Kidney epithelial cell (primary cell): ENCODE data around the gene CALML3. TPM values are rescaled to one million over a fixed set of nuclear protein-coding genes. Genes with fewer than 3 reads are reported as not detected.

ENCODE experiments used
- DNase-seq: peaks from one replicate; pipeline ENCODE4 v3.0.0-alpha.2; 2010; ENCODE audit warnings: low read depth
- H3K27me3 ChIP-seq: 2 replicates; pipeline ENCODE4 v1.6.0; 2011; ENCODE audit warnings: low read length; ENCODE audit not compliant: control insufficient read depth, insufficient read depth
- H3K36me3 ChIP-seq: 2 replicates; pipeline ENCODE4 v1.5.1; 2011; ENCODE audit warnings: low read length; ENCODE audit not compliant: control insufficient read depth, insufficient read depth
- H3K4me3 ChIP-seq: 2 replicates; pipeline ENCODE4 v1.5.1; 2011; ENCODE audit warnings: low read depth, mild to moderate bottlenecking, control low read depth, low read length
- total RNA-seq: library from RNA; depleted of rRNA; stranded (reverse); fragments of >200 nt; gene quantifications from 2 replicates; pipeline ENCODE4 v1.2.3, GENCODE V29; 2015
- TF ChIP-seq, protein P1 (sequence below): IDR thresholded peaks from 2 replicates; pipeline ENCODE4 v1.5.1; 2011; ENCODE audit warnings: mild to moderate bottlenecking, moderate library complexity, low read length, control low read depth, inconsistent platforms; ENCODE audit not compliant: insufficient read depth, poor library complexity, severe bottlenecking

The CALML3 gene
- total RNA-seq, 1 donor from 2014 or later = not detected

DNA sequence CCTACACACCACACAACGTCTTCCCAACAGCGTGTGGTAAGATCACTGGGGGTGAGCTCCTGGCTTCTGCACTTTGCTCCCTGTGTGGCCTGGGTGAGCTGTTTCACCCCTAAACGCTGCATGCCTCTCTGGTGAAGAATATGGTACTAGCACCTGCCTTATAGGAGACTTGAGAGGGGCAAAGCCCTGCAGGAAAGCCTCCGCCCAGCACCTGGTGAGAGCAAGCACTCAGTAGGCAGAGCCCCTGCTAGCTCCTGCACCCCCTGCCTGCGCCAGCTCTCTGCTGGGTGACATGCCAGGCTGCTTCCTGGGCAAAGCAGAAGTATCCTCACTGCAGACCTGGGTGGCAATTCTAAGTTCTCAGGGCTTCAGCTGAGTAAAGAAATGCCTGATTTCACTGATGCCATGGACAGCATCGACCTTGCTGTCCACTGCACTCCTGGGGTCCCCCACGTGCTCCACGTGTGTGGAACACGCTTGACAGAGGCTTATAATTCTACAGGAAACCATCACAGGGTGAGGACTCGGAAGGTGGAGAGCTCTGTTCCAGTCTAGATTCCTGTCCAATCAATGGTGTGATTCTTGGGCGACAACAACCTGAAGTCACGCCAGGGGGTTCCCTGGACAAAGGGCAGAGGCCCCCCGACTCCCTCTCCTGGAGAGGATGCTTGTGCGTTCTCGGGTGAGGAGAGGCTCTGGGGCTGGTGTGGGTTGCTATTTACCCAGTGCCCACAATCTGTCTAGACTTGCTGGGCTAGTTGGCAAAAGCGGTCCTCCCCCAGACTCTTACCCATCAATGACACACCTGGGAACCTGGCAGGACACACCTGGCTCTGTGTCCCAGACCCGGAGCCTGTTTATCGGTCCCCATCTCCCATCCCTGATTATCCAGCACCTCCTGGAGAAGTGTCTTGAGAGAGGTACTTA is 20.4 kb upstream of the CALML3 start:
- peaks cover 21% of the 10 kb centered on the region for H3K27me3 ChIP-seq
- no peak for DNase-seq
- TF ChIP-seq, protein P1, sequence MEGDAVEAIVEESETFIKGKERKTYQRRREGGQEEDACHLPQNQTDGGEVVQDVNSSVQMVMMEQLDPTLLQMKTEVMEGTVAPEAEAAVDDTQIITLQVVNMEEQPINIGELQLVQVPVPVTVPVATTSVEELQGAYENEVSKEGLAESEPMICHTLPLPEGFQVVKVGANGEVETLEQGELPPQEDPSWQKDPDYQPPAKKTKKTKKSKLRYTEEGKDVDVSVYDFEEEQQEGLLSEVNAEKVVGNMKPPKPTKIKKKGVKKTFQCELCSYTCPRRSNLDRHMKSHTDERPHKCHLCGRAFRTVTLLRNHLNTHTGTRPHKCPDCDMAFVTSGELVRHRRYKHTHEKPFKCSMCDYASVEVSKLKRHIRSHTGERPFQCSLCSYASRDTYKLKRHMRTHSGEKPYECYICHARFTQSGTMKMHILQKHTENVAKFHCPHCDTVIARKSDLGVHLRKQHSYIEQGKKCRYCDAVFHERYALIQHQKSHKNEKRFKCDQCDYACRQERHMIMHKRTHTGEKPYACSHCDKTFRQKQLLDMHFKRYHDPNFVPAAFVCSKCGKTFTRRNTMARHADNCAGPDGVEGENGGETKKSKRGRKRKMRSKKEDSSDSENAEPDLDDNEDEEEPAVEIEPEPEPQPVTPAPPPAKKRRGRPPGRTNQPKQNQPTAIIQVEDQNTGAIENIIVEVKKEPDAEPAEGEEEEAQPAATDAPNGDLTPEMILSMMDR = no peak
- H3K36me3 ChIP-seq = no peaks in the 10 kb centered on the region
- H3K4me3 ChIP-seq = no peak overlapping the region

- DNase-seq = no peak
- H3K4me3 ChIP-seq = no peak overlapping the region
- TF ChIP-seq, protein P1 = no peak
- peaks cover 11% of the 10 kb centered on the region for H3K27me3 ChIP-seq
- no peaks in the 10 kb centered on the region for H3K36me3 ChIP-seq
Observed at GRCh38 chr10:5506246-5506645, 18.5 kb upstream of the CALML3 start.

- Histone ChIP-seq H3K27me3 (peaks cover 10% of the 10 kb centered on the region), H3K36me3 (no peaks in the 10 kb centered on the region), H3K4me3 (no peak overlapping the region)
- no peak for DNase-seq
- TF ChIP-seq, protein P1 = no peak
Observed at GRCh38 chr10:5506751-5507648, 17.8 kb upstream of the CALML3 start.

DNA sequence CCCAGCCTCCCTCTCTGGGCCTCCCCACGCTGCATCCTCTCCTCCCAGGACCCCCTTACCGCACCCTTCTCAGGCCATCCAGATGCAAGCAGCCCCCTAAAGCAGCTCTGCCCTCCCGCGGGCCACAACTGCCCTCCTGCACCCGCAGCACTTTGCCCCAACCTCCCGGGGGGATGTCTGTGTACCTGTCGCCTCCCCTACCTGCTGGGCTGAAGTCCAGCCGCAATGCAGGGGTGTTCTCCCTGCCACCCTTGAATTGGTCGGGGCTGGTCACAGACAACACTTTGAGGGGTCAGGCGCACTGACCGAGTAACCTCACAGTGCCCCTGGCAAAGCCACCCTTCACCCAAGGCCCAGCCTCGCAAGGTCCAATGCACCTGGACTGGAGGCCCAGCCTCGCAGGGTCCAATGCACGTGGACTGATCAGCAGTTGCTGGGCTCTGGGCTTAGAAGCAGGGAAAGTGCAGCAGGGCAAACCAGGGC is 17.1 kb upstream of the CALML3 start:
- Histone ChIP-seq H3K36me3 (no peaks in the 10 kb centered on the region), H3K27me3 (peaks cover 5% of the 10 kb centered on the region), H3K4me3 (no peak overlapping the region)
- TF ChIP-seq, protein P1 = no peak
- no peak for DNase-seq

DNA sequence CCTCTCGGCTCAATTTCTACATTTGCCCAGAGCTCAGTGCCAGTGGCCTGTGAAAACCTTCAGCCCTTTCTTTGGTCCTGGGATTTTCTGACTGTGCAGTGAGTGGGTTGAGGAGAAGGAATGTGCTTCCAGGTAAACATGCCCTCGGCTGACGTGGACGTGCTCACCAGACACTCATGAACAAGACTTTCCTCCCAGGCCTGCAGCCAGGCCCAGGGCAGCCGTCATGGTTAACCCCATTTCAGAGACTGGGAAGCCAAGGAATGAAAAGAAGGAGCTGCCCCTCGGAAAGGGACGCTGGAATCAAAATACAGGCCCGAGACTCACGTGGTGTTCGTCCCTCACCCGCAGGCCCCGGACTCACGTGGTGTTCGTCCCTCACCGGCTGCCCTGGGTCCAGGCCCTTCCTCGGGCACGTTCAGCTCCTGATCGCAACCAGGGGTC is 16.6 kb upstream of the CALML3 start:
- H3K36me3 ChIP-seq = no peaks in the 10 kb centered on the region
- H3K27me3 ChIP-seq = peaks cover 3% of the 10 kb centered on the region
- H3K4me3 ChIP-seq = no peak overlapping the region
- DNase-seq = no peak
- TF ChIP-seq, protein P1 = no peak
